ENCODE data around the gene MORC2.

Gene MORC2

DNA sequence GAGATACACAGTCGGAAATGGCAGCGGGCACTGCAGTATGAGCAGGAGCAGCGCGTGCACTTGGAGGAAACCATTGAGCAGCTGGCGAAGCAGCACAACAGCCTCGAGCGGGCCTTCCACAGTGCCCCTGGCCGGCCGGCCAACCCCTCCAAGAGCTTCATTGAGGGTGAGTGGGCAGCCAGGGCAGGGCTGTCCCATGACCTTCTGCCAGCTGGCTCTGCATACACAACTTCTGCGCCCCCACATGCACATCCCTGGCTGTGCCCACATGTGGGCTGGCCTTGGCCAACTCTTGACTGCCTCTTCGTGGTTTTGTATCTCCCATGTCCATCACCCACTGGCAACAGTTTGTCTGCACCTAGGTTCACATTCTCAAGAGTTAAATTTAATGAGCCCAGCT lies 81.1 kb downstream of the MORC2 start:
- DNase-seq (ENCODE audit: low spot score): no peak

DNA sequence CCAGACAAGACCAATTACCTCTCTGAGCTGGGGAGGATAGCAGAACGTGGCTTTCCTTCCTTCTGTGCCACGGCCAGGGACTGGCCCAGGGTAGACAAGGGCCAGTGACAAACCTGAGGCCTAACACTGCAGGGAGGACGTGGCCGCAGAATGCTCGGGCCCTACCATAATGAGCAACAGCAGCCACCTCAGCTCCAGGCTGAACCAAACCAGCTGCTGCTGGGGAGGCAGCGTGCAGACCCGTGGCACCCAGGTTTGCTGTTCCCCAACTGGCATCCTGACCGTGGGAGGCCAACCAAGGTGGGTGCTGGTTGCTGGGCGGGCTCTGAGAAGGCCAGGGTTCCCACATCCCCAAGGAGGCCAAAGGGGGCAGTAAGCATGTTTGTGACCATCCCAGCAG lies 83.0 kb downstream of the MORC2 start:
- no peak for DNase-seq (ENCODE audit: low spot score)

DNA sequence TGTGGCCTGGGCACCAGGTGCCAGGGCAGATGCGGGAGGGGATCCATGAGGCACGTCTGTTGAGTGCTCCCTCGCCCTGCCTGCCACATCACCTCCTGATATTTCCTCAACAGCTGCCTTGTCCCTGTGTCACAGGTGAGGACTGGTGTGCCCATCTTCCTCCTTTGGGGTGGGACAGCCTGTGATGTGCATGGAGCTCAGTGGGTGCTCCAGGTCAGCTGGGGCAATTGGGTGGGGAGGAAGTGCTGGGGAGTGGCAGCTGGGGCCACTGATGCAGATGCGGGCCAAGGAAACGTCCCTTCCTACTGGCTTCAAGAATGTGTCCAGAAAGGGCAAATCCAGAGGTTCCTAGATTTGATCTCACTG lies 83.6 kb downstream of the MORC2 start:
- no peak for DNase-seq (ENCODE audit: low spot score)

DNA sequence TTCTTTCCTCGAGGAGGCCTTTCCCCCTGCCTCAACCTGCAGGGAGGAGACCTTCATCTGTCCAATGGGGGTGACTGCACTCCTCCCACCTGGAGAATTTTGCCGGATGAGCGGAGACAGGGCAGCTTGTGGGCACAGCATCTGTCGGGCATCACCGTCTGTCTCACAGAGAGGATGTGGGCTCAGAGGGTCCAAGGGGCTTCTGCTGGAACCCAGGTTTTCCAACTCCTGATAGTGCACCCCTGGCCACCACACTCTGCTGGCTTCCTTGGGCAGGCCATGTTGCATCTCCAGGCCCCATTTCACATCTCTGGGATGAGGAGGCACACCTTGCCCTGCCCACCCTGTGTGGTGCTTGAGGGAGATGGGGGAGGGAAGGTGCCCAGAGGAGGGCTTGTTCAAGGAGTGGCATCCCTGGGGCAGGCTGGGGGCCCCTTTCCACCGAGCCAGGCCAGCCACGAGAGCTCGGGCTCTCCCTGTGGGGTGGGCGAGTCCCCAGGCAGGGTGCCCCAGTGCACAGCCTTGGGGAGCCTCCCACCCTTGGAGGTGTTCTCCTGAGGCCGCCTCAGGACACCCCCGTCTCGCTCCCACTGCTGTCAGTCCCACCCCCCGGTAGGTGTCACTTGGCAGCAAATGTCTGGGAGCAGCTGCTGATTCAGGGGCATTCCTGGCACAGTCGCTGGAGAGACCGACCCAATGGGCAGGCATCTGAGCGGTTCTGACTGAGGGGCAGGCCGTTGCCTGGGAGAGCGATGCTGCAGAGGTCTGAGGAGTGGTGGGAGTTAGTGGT lies 84.2 kb downstream of the MORC2 start:
- no peak for DNase-seq (ENCODE audit: low spot score)

DNA sequence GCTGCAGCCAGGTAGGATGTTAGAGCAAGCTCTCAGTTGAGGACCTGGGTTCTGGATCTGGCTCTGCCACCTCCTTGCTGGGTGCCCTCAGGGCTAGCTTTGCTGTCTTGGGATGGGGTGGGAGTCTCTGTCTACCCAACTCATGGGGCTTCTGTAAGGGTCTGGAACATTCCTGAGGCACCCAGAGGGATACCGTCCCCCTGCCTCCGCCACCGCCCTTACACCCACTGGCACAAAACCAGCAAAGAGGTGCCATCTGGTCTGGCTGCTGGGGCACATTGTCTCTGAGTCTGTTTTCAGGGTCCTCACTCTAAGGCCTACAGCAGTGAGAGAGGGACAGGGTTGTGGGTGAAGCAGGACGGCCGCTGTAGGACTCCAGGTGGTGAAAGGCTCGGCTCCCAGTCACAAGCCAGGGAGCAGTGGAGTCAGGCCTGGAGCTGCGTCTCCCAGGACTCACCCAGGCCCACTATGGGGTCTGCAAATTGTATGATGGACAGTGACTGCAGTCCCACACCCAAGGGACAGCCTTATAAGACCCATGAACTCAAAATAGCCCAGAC lies 84.9 kb downstream of the MORC2 start:
- DNase-seq (ENCODE audit: low spot score): no peak

DNA sequence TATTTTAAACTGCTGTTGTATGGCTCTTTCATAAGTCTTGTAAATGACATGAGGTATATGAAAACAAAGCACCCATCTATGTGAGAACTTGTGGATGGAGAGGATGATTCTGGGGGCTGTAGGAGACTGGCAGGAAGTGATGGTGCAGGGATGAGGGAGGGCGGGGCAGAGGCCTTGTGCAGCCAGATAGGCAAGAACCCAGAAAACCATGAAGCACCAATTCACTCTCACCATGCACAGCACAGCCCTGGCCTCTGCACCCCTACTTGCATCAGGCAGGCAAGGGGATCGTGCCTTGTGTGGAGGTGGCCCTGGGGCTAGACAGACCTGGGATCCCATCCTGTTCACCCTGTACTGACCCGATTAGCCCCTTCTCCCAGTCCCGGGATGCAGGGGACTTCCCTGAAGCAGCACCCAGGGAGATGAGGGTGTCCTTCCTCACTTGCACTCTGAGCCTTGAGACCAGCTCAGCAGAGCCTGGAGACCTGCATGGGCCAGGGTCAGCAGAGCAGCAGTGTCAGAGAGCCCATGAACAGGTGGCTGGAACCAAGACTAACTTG lies 85.5 kb downstream of the MORC2 start:
- DNase-seq (ENCODE audit: low spot score): no peak

DNA sequence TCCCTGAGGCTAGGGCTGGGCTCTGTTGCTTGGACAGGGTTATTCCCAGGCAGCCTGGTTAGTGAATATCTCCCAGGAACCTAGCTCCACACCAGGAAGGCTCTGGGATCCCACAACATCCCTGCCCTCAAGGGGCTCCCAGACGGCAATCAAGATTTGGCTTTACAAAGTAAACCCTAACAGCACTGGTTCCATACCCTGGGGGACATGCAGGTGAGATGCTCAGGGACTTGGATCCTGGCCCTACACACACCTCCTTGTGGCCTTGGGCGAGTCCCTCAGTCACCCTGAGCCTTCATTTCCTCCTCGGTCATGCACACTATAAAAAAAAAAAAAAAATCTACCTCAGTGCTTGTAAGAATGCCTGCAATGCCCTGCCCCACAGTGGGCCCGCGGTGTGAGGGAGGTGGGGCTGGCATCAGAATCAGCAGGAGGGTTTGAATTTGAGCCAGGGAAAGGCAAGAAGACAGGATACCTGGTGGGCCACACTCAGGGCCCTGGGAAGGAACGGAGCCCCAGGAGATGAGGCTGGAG lies 86.3 kb downstream of the MORC2 start:
- no peak for DNase-seq (ENCODE audit: low spot score)

DNA sequence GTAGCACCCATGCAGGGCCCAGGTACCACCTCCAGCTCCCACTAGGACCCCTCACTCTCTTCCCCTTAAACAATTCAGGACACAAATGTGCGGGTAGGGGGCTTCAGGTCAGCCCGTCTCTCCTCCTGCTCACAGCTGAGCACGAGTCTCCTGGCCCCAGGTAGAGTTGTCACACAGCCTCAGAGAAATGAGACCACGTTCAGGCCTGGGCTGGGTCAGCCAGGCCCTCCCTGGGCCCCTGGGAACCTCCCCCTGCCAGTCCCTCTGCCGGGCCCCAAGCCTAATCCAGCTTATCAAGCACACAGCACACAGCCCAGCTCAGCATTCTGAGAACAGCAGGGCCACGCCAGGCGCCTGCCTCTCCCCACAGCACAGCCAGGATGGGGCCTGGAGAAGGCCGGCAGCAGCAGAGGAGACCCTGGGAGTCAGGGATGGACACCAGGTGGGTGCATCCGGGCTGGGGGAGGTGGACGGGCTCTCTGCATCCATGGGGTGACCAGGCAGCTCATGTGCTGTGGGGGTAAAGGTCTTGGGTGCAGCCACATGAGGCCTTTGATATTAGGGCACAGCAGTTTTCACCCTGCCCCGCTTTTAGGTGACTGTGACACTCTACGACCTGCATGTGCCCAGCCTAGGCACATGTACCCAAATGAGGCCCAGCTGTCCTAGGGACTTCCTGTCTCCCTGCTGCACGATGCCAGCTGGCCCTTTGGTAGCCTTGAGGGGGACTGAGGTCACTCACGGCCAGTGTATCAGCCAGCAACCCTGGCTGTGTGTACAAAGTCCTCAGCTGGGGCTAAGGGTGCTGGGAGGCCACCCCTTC lies 87.0 kb downstream of the MORC2 start:
- DNase-seq (ENCODE audit: low spot score): no peak

DNA sequence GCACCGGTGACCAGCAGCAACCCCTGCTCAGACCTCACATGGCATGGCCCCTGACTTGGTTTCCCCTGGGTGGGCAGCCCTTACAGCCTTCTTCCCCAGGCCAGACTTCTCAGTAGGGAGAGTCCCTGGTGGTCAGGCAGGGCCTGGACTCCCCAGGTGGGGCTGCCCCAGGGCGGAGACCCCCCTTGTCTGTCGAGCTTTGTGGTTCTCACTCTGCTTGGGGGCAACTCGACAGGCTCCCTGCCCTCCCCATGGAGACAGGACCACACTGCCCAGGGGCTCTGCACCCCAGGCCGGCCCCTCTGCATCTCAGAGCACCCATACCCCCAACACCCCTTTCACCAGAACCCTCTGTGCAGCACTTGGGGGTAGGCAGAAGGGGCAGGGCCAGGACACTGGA lies 87.7 kb downstream of the MORC2 start:
- DNase-seq (ENCODE audit: low spot score): no peak

DNA sequence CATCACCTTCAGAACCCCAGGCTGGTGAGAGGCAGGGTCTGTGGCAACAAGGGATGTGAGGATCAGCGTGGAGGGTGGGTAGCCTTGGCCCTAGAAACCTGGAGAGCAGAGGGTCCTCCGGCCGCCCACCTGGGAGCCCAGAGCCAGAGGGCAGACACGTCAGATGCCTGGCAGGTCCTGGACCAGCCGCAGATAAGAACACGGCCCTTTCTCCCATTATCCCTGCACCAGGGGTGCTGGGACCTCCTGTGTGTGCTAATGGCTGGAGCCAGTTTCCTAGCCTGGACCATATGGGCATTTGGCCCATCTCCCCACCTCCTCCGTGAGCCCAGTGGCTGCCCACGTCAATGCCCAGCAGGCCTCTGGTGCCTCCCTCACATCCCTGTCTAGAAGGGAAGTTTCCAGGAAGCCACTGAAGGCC lies 88.4 kb downstream of the MORC2 start:
- DNase-seq (ENCODE audit: low spot score): no peak

DNA sequence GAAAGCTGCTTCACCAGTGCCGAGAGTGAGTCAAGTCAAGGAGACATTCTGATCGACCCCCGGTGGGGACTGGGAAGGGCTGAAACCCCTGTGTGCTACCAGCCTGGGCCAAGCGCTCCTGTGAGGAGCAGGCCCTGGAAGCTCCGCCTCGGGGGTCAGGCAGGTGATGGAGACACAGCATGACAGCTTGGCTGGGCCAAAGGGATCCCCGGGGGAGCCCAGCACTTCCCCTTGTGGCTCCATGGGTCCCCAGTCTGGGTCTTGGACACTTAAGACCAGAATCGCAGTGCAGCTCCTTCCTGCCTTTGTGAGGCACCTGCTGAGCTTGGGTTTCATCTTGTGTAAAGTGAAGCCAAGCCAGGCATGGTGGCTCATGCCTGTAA lies 89.2 kb downstream of the MORC2 start:
- no peak for DNase-seq (ENCODE audit: low spot score)

DNA sequence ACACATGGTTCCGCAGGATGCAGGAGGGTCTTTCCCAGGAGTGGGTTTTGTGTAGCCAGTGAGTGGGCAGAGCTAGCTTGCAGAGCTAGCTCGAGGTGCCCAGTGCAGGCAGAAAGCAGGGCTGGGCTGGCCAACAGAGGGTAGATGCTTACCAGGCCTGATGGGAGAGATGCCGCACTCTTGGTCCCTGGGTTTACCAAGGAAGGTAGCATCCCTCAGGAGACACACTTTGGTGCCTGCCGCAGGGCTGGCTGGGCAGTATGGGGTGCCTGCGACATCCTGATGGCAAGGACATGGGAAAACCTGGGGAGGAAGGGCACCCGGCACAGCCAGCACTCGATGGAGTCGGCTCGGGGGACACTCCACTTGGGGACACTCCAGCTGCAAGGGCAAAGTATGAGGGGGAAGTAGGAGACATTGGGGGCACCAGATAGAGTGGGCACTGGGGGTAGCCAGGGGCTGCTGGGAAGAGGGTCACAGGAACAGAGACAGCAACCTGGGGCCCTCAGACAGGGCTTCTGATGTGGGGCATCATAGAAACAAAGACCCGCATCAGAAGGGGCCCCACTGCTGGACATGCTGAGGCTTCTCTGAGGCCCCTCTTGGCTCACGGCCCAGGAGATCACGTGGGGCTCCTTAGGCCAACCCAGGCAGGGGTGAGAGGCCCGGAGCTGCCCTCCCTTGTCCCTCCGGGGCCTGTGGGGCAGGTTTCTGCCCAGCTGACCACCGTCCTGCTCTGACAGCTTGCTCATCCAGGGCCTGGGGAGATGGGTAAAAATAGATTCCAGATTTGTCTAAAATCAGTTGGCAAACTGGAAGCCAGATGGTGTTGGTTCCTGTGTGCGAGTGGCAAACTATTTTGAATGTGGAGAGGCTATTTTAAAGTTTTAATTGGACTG lies 89.8 kb downstream of the MORC2 start:
- no peak for DNase-seq (ENCODE audit: low spot score)

DNA sequence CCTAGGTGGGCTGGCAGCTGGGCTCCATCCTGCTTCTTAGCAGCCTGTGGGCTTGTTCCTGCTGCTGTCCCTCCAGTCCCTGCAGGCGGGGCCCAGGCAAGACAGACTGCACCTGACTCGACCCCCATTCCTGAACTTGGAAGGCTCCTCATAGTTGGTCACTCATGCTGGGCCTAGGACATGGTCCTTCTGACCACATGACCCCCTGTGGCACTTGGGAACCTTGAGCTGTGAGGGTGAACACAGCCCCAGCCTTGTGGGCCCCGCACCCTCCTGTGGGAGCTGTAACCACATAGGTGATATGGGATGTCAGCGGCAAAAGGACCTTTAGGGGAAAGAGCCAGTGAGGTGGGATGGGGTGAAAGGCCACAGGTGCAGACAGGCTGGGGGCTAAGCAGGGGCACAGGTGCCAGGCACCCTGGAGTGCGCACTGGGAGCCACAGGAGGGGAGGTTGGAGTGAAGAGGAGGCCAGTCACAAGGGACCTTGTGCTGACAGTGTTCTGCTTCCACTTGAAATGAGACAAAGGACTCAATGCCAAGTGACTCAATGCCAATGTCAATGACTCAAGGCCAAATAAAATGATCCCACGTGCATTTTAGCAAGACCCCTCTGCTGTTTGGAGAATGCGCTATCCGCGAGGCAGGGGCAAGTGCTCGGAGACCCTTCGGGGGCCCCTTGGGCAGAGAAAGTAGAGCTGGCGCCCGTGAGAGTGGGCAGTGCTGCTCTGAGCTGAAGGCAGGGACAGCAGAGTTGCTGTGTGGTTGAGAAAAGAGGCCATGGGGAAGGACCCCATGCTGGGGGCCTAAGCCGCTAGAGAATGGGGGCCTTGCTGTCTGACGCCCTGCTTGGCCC lies 90.7 kb downstream of the MORC2 start:
- no peak for DNase-seq (ENCODE audit: low spot score)

DNA sequence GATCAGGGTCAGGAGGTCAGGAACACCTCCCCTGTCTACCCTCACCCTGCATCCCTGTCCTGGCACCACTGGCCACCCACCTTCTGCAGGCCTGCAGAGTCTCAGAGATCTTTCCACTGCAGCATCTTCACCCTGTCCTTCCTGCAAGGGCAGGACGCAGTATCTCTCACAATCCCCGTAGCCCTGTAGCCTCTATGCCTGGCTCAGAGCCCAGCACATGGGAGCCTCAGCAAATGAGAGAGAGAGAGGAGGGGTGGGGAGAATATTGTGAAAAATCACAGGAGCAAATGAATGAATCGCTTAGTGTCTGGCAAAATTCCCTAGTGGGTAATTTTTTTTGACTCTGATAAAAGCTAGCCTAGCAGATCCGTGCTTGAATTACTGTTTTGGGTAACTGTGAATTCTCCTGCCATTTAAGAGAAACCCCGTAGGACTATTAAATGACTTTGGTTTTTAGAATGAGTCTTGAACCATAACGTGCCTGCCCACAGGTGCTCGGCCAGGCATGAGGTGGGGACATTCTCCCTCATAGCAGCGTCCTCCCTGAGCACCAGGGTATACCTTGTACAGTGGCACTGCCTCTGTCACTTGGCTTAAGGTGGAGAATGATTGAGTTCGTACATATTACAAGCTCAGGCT lies 91.5 kb downstream of the MORC2 start:
- DNase-seq (ENCODE audit: low spot score): no peak

DNA sequence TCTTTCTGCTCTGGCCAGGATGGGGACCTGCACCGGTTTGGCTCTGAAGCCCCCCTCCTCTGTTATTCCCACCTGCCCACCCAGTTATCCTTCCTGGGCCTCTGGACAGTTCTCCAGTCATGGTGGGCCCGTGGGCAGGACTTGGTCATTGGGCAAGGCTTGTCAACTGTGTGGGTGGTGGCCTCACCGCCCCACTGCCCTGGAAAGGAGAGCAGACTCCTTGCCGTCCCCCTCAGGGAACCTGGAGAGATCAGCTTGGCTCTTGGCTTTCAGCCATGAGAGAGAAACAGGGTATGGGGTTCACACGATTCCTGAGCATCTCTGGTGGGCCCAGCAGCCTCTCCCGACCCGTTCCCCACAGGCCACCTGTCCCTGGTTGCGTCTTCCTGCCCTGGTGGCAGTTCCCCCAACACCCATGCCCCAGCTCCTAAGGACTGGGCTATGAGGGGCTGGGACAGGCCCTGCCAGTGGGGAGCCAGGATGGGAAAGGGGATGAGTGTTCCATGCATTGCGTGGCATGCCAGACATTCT lies 92.3 kb downstream of the MORC2 start:
- DNase-seq (ENCODE audit: low spot score): no peak

DNA sequence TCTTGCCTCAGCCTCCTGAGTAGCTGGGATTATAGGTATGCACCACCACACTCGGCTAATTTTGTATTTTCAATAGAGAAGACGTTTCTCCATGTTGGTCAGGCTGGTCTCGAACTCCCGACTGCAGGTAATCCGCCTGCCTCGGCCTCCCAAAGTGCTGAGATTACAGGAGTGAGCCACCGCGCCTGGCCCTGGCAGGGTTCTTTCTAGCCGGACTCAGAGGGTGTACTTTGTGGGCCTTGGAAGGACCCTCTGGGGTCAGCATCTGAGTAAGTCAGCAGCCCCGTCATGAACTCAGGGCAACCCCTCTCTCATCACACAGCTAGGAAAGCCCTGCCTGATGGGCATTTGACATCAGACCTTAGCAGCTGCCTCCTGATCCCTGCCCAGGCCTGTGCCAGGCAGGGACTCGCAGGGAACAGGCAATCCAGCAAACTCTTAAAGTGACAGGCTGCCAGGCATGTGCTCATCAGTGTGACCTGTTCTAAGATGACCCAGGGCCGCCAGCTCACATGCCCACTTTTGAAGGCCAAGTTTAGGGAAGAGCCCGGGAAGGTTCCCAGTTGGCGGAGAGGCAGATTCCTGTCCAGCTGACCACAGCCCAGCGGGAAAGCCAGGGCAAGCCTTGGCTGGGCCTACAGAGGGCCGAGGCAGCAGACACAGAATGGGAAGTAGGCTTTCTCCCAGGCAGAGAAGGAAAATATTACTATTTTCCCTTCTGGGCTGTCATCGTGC lies 92.9 kb downstream of the MORC2 start:
- no peak for DNase-seq (ENCODE audit: low spot score)

Measured in kidney capillary endothelial cell (primary cell).